NCI-H187 (cell line): ENCODE results near the gene SIGLEC10.
"Not testable (repeated sequence)": the region's sequence is repeated elsewhere in the genome, so short reads cannot be mapped to it uniquely, and the experiment has no call there.

Experiments
- DNase-seq, 2 experiments: peaks; one replicate each; lab custom pipeline; 2025; lab: John Stamatoyannopoulos, UW

The SIGLEC10 gene

DNA sequence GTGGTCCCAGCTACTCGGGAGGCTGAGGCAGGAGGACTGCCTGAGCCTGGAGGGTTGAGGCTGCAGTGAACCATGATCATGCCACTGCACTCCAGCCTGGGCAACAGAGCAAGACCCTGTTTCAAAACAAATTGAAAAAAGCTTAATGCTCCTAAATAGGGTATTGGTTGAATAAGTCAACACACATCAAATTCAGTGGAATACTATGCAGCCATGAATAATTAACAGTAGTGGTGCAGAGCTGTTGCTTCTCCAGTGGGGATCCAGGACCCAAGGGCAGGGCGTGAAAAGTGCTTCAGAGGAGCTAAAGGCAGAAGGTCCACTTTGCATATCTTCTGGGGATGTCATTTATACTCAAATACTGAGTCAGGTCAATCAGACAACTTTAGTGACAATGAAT, 22.6 kb upstream of the SIGLEC10 start:
- no peak for DNase-seq

DNA sequence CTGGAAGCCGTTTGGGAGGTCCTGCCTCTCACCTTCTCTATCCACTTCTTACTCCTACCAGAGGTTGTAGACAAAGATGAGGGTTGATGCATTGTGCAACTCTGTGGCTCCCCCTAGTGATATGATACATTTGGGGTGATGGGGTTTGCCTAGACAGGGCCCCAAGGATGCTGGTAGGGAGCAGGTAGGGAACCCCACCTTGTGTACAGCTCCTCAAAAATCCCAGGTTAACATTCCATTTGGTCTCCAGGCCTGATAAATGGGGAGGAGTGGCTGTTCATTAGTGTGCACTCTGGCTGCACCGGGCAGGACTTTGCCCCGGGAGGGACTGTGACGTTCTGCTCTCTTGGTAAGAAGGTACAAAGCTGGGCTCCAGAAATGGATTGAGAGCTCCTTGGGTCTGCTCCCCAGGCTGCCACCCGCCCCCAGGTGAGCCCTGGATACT, 21.6 kb upstream of the SIGLEC10 start:
- DNase-seq = no peak

GRCh38 chr19:51434456-51434855, 17.0 kb upstream of the SIGLEC10 start:
- no peak for DNase-seq

DNA sequence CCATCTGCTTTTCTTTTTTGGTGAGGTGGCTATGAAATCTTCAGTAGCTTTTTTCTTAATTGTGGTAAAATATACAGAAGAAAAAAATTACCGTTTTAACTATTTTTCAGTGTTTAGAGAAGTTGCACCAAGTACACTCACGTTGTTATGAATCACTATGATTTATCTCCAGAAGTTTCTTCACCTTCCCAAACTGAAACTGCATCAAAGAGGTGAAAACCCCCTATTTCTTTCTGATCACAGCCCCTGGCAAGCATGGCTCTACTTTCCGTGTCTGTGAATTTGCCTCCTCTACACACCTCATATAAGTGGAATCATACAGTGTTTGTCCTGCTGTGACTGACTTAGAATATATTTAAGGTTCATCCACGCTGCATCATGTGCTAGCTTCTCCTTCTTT, 15.6 kb upstream of the SIGLEC10 start:
- no peak for DNase-seq

DNA sequence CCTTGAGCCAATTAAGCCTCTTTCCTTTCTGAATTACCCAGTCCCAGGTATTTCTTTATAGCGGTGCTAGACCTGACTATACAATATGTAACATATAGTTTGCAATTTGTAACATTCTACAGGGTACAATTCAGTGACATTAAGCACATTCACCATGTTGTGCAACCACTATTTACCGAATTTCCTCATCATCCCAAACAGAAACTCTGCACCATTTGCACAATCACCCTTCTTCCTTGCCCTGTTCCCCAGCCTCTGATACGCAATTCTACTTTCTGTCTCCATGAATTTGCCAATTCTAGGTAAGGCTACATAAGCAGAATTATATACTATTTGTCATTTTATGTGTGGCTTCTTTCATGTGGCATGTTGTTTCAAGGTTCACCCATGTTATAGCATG, 13.7 kb upstream of the SIGLEC10 start:
- no peak for DNase-seq

- no peak for DNase-seq
These were observed 12.8 kb upstream of the SIGLEC10 start for GRCh38 chr19:51430221-51430620.

- DNase-seq = no peak
These were observed 9.8 kb upstream of the SIGLEC10 start for GRCh38 chr19:51427201-51427600.

DNA sequence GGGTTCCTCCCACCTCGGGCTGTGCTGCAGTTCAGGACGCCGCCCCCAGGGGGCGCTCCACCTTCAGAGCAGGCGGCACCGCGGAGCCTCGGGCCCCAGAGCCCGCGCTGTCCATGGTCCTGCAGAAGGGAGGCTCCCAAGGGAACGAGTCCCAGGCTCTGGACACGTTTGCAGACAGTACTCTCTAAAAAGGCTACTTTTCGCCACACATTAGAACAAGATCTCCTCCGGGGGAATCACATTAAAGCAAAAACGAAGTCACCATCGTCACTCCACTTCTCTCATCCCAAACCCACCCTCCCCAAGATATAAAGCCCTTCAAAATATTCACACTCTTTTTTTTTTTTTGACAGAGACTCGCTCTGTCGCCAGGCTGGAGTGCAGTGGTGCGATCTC, 4.6 kb upstream of the SIGLEC10 start:
- no peak for DNase-seq

GRCh38 chr19:51421229-51422052, 4.0 kb upstream of the SIGLEC10 start:
- DNase-seq = no peak

- not testable (repeated sequence) for DNase-seq
These were observed 3.1 kb upstream of the SIGLEC10 start for GRCh38 chr19:51420511-51420910.

- DNase-seq = no peak
These were observed 1.3 kb upstream of the SIGLEC10 start for GRCh38 chr19:51418707-51419106.

DNA sequence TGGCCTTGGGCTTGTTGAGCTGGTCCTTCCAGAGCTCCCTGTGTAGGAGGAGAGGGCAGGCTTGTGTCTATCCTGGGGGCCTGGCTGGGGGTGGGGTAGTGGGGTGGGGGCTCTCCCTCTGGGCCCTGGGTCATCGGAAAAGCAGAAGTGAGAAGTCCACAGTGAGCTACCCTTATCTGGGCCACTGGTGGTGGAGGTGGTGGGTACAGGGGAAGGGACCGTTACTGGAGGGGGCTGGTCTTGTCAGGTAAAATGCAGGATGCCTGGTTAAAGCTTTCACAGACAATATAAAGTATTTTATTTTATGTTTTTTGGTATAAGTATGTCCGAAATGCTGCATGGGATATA, 342 bp upstream of the SIGLEC10 start:
- DNase-seq = no peak

- not testable (repeated sequence) for DNase-seq
These were observed 1.0 kb downstream of the SIGLEC10 start for GRCh38 chr19:51416422-51416821.

GRCh38 chr19:51415187-51415586, 2.3 kb downstream of the SIGLEC10 start:
- no peak for DNase-seq

GRCh38 chr19:51410950-51411748, 6.3 kb downstream of the SIGLEC10 start:
- DNase-seq = no peak

DNA sequence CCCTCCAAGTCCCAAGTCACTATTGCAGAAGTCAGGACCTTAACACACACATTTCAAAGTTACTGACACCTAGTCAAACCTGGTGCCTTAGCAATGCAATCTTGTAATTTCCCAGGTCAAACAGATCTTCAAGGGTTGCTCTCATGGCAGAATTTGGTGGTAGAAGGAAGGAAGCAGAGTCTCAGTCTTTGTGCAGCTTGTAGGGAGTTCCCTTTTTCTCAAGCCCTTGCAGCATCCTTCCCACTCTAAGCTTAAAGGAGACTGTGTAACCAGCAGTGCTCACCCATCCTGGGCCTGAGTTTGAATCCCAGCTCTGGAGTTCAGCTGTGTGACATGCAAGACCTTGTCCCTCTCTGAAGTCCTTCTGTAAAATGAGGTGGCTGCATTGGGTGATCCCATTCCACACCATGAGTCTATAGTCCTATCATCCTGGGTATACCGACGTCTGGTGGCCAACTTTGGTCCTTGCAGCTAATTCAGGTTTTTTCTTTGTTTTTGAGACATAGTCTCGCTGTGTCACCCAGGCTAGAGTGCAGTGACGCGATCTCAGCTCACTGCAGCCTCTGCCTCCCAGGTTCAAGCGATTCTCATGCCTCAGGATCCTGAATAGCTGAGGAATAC, 9.8 kb downstream of the SIGLEC10 start:
- no peak for DNase-seq

- DNase-seq = no peak
These were observed 15.3 kb downstream of the SIGLEC10 start for GRCh38 chr19:51402117-51402516.

GRCh38 chr19:51399936-51400335, 17.5 kb downstream of the SIGLEC10 start:
- DNase-seq = not testable (repeated sequence)

- DNase-seq = no peak
These were observed 18.2 kb downstream of the SIGLEC10 start for GRCh38 chr19:51399231-51399630.

DNA sequence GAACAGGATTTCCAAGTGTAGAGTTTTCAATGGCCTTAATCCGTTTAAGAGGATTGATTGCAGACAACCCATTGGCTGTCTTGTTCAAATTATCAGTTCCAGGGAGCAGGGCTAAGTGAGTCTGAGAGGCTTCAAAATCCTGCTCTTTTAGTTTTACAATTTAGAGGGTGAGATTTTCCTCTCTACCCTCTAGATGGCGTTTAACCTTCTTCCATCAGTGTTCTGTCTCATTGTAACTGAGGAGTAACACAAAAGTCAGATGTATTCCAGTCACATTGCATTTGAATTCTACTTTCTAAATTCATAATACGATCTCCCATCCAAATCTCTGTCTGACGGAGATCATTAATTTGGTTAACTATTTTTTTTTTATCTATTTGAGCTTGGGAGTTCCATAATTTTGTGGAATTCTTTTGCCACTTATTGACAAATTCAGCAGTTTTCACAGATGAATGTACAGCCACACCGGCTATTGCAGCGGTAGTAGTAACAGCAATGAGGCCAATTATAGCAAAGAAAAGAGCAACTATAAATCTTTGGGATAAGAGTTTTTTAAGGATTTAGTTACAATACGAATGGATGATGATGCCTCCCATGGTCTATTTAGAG, 19.2 kb downstream of the SIGLEC10 start:
- no peak for DNase-seq

DNA sequence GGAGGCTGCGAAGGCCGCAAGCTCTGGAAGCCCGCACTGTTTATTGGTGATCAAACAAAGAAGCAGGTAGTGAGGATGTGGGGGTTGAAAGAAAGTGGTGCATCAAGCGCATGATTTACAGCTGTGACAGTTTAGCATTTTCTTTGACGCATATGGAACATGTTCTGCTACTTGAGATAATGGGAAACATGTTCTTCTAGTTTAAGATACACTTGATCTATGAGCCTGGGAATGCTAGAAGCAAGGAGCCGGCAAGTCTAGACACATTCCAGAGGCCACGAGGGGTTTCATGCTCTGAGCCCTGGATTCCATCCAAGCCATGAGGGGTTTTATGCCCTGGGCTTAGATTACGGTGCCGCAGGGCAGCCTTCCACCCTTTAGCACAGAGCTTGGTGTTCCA, 20.0 kb downstream of the SIGLEC10 start:
- not testable (repeated sequence) for DNase-seq

- DNase-seq = no peak
These were observed 21.3 kb downstream of the SIGLEC10 start for GRCh38 chr19:51396175-51396574.
